Measurements from ENCODE around the gene ZNF726. TPM values are rescaled to one million over a fixed set of nuclear protein-coding genes. Genes with fewer than 3 reads are reported as not detected.

The ZNF726 gene
- polyA plus RNA-seq (2013, experiment 1 of 2) = 0.43 TPM
- 0.40 TPM for polyA plus RNA-seq (2013, experiment 2 of 2)

DNA sequence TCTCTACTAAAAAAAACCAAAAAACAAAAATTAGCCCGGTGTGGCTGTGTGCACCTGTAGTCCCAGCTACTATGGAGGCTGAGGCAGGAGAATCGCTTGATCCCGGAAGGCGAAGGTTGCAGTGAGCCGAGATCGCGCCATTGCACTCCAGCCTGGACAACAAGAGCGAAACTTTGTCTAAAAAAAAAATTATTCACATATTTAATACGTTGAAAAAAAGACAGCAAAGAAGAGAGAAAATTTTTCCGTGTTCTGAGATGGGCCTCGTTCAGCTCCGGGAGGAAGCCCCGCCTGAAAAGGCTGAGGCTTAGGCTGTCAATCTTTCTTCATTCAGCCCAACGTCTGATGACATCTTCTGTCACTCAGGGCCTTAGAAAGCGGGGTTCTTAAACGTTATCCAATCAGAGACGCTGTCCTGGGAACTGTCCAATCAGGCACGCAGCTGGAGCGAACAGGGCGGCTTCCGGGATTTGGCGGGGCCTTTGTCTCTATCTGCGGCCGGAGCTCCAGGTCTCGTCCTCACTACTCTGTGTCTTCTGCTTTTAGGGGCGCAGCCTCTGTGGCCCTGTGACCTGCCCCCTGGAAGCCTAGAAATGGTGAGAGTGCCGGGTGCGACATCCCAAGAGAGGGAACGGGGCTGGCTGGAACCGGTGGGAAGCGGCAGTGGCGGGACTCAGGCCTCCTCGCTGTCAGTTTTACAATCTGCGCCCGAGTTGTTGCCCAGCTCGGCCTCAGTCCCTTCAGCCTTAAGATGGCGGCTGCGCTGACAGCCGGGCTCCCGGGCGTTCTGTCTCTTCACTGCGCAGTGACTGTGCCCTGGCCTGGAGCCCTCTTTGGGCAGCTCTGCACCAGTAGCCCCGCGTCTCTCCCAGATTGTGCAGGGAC lies at the start of gene ZNF726:
Gene ZNF726 (plus strand): TSS at position 485 of the 885 bp plus-strand sequence. CDS start 109 bp downstream, at position 594.
- Histone ChIP-seq H2AFZ (ENCODE audit: low read depth, low read length) (peak within 1 kb of the TSS; percentile 98), H2BK12ac (ENCODE audit: low read length in 2 of 2) (no peak within 1 kb of the TSS), H3K27ac (ENCODE audit: low read length, poor library complexity, severe bottlenecking) (no peak within 1 kb of the TSS), H2BK120ac (ENCODE audit: low read depth, low read length) (no peak within 1 kb of the TSS), H2BK5ac (ENCODE audit: low read depth, low read length, poor library complexity, severe bottlenecking) (no peak within 1 kb of the TSS), H3K27me3 (ENCODE audit: control insufficient read depth in 1 of 2, insufficient read depth in 1 of 2, low read length in 2 of 2) (no peaks in the 10 kb centered on the region), H3K9me3 (ENCODE audit: control insufficient read depth, low read length) (peaks cover 10% of the 10 kb centered on the region), H3K23ac (ENCODE audit: low read length in 2 of 2) (no peak within 1 kb of the TSS), H4K91ac (ENCODE audit: low read length) (no peak within 1 kb of the TSS), H3K9ac (ENCODE audit: low read length) (peak within 1 kb of the TSS; percentile 94), H3K14ac (ENCODE audit: low read length in 2 of 2) (no peak within 1 kb of the TSS), H3K4ac (ENCODE audit: low read depth in 1 of 2, low read length in 2 of 2) (no peak within 1 kb of the TSS), H4K8ac (ENCODE audit: low read length) (no peak within 1 kb of the TSS), H3K36me3 (ENCODE audit: control insufficient read depth in 1 of 2, insufficient read depth in 2 of 2, low read depth in 1 of 2, low read length in 2 of 2) (peaks cover 0 to 1% of the 10 kb centered on the region in 2 experiments), H2AK5ac (ENCODE audit: low read length, severe bottlenecking) (no peak within 1 kb of the TSS), H3K79me1 (replicated peaks; ENCODE audit: low read length, poor library complexity, severe bottlenecking) (no peaks in the 10 kb centered on the region), H3K4me2 (ENCODE audit: low read length, poor library complexity, severe bottlenecking) (no peak within 1 kb of the TSS), H3K18ac (ENCODE audit: low read depth in 1 of 2, low read length in 2 of 2) (no peak within 1 kb of the TSS), H3K4me3 (ENCODE audit: insufficient read depth in 1 of 2, low read depth in 1 of 2, low read length in 2 of 2) (peak within 1 kb of the TSS; percentile 37 to 93), H3K4me1 (ENCODE audit: control insufficient read depth, insufficient read depth, low read depth, low read length) (no peaks in the 10 kb centered on the region), H2BK15ac (ENCODE audit: low read depth, poor library complexity, severe bottlenecking) (no peak within 1 kb of the TSS)
- WGBS = 54% methylated on average over 40 of the region's 44 CpGs
- peak; percentile 85 for DNase-seq

DNA sequence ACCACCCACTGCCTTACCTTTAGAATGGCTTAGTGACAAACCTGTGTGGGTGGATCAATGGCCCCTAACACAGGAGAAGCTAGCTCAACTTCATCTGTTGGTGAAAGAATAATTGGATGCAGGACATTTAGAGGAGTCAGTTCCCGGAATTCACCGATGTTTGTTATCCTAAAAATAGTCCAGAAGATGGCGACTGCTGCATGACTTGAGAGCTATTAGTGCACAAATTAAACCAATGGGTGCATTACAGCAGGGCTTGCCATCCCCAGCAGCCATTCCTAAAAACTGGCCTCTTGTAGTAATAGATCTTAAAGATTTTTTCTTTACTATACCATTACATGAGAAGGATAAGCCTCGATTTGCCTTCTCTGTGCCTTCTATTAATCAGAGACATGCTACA lies 46.8 kb upstream of the ZNF726 start:
- Histone ChIP-seq H4K8ac (ENCODE audit: low read length) (no peak overlapping the region), H3K27me3 (ENCODE audit: control insufficient read depth in 1 of 2, insufficient read depth in 1 of 2, low read length in 2 of 2) (no peaks in the 10 kb centered on the region)
- no peak for DNase-seq

DNA sequence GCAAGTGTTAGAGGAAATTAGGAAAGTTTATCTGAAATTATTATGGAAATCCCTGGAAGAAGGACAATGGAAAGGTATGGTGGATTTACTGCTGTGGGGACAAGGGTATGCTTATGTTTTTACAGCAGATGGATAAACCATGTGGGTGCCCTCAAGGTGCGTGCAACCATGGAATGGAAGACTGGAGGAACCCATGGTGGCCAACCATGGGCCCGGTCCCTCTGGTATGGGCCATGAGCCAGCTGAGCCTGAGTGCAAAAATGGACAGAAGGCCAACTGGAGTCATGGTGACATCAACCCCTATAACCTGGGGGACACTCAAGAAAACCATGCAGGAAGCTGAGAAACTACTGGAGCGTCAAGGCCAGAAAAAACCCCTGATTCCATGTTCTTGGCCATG lies 46.1 kb upstream of the ZNF726 start:
- Histone ChIP-seq H3K4me2 (ENCODE audit: low read length, poor library complexity, severe bottlenecking) (no peak overlapping the region), H3K23ac (ENCODE audit: low read length in 2 of 2) (no peak overlapping the region), H3K27ac (ENCODE audit: low read length, poor library complexity, severe bottlenecking) (no peak overlapping the region), H2BK5ac (ENCODE audit: low read depth, low read length, poor library complexity, severe bottlenecking) (no peak overlapping the region), H3K79me1 (replicated peaks; ENCODE audit: low read length, poor library complexity, severe bottlenecking) (no peaks in the 10 kb centered on the region), H3K4me3 (ENCODE audit: insufficient read depth in 1 of 2, low read depth in 1 of 2, low read length in 2 of 2) (no peak overlapping the region), H2BK12ac (ENCODE audit: low read length in 2 of 2) (no peak overlapping the region), H3K14ac (ENCODE audit: low read length in 2 of 2) (no peak overlapping the region), H4K8ac (ENCODE audit: low read length) (no peak overlapping the region), H3K18ac (ENCODE audit: low read depth in 1 of 2, low read length in 2 of 2) (no peak overlapping the region), H3K9me3 (ENCODE audit: control insufficient read depth, low read length) (peaks cover 51% of the 10 kb centered on the region), H3K27me3 (ENCODE audit: control insufficient read depth in 1 of 2, insufficient read depth in 1 of 2, low read length in 2 of 2) (no peaks in the 10 kb centered on the region), H2AFZ (ENCODE audit: low read depth, low read length) (no peak overlapping the region), H2AK5ac (ENCODE audit: low read length, severe bottlenecking) (no peak overlapping the region), H2BK120ac (ENCODE audit: low read depth, low read length) (no peak overlapping the region), H3K4me1 (ENCODE audit: control insufficient read depth, insufficient read depth, low read depth, low read length) (no peaks in the 10 kb centered on the region), H3K4ac (ENCODE audit: low read depth in 1 of 2, low read length in 2 of 2) (no peak overlapping the region), H3K9ac (ENCODE audit: low read length) (no peak overlapping the region), H3K36me3 (ENCODE audit: control insufficient read depth in 1 of 2, insufficient read depth in 2 of 2, low read depth in 1 of 2, low read length in 2 of 2) (no peaks in the 10 kb centered on the region), H2BK15ac (ENCODE audit: low read depth, poor library complexity, severe bottlenecking) (no peak overlapping the region), H4K91ac (ENCODE audit: low read length) (no peak overlapping the region)
- DNase-seq = no peak
- WGBS = 89% methylated on average over 3 of the region's 3 CpGs

More for the DNA sequence above, 46.8 kb upstream of the ZNF726 start:
- Histone ChIP-seq H3K23ac (ENCODE audit: low read length in 2 of 2) (no peak overlapping the region), H3K4me3 (ENCODE audit: insufficient read depth in 1 of 2, low read depth in 1 of 2, low read length in 2 of 2) (no peak overlapping the region), H3K4ac (ENCODE audit: low read depth in 1 of 2, low read length in 2 of 2) (no peak overlapping the region), H3K4me1 (ENCODE audit: control insufficient read depth, insufficient read depth, low read depth, low read length) (no peaks in the 10 kb centered on the region), H2BK12ac (ENCODE audit: low read length in 2 of 2) (no peak overlapping the region), H3K9ac (ENCODE audit: low read length) (no peak overlapping the region), H2AK5ac (ENCODE audit: low read length, severe bottlenecking) (no peak overlapping the region), H4K91ac (ENCODE audit: low read length) (no peak overlapping the region), H3K4me2 (ENCODE audit: low read length, poor library complexity, severe bottlenecking) (no peak overlapping the region), H3K27ac (ENCODE audit: low read length, poor library complexity, severe bottlenecking) (no peak overlapping the region), H2BK120ac (ENCODE audit: low read depth, low read length) (no peak overlapping the region), H3K14ac (ENCODE audit: low read length in 2 of 2) (no peak overlapping the region), H2BK5ac (ENCODE audit: low read depth, low read length, poor library complexity, severe bottlenecking) (no peak overlapping the region), H2BK15ac (ENCODE audit: low read depth, poor library complexity, severe bottlenecking) (no peak overlapping the region), H3K9me3 (ENCODE audit: control insufficient read depth, low read length) (peaks cover 57% of the 10 kb centered on the region), H3K36me3 (ENCODE audit: control insufficient read depth in 1 of 2, insufficient read depth in 2 of 2, low read depth in 1 of 2, low read length in 2 of 2) (no peaks in the 10 kb centered on the region), H3K79me1 (replicated peaks; ENCODE audit: low read length, poor library complexity, severe bottlenecking) (no peaks in the 10 kb centered on the region), H3K18ac (ENCODE audit: low read depth in 1 of 2, low read length in 2 of 2) (no peak overlapping the region), H2AFZ (ENCODE audit: low read depth, low read length) (no peak overlapping the region)
- WGBS = 90% methylated on average over 4 of the region's 4 CpGs

DNA sequence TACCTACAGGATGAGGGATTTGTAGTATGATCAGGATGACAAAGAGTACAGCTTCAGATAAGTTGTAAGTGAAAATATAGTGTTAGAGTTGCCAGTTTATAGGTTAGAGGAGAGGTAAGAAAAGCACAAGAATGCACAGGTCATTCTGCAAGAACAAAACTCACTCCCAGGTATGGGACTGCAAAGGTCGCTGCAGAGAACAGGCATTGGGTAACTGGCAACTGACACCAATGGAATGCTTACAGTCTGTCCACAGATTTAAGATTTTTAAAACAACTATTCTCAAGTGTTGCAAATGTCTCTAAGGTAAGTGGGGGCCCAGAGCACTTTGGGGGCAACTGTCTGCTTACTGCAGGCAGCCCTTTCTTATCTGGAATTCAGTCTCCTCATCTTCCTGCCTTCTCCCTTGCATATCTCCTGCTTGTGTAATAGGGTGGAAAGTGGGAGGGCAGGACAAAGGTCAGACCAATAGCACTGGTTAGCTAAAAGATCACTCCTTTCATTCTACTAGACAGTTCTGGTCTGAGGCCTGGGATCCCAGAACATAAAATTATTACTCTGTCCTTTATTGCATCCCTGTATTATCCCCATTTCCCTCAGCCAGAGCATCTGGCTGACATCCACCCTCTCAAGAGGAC lies 42.3 kb upstream of the ZNF726 start:
- no peak for DNase-seq
- Histone ChIP-seq H3K4me2 (ENCODE audit: low read length, poor library complexity, severe bottlenecking) (no peak overlapping the region), H2BK12ac (ENCODE audit: low read length in 2 of 2) (no peak overlapping the region), H3K4me1 (ENCODE audit: control insufficient read depth, insufficient read depth, low read depth, low read length) (no peaks in the 10 kb centered on the region), H3K4ac (ENCODE audit: low read depth in 1 of 2, low read length in 2 of 2) (no peak overlapping the region), H4K8ac (ENCODE audit: low read length) (no peak overlapping the region), H4K91ac (ENCODE audit: low read length) (no peak overlapping the region), H2AK5ac (ENCODE audit: low read length, severe bottlenecking) (no peak overlapping the region), H3K14ac (ENCODE audit: low read length in 2 of 2) (no peak overlapping the region), H3K23ac (ENCODE audit: low read length in 2 of 2) (no peak overlapping the region), H3K36me3 (ENCODE audit: control insufficient read depth in 1 of 2, insufficient read depth in 2 of 2, low read depth in 1 of 2, low read length in 2 of 2) (no peaks in the 10 kb centered on the region), H3K27ac (ENCODE audit: low read length, poor library complexity, severe bottlenecking) (no peak overlapping the region), H2BK120ac (ENCODE audit: low read depth, low read length) (no peak overlapping the region), H3K4me3 (ENCODE audit: insufficient read depth in 1 of 2, low read depth in 1 of 2, low read length in 2 of 2) (no peak overlapping the region), H3K9ac (ENCODE audit: low read length) (no peak overlapping the region), H3K27me3 (ENCODE audit: control insufficient read depth in 1 of 2, insufficient read depth in 1 of 2, low read length in 2 of 2) (no peaks in the 10 kb centered on the region), H3K9me3 (ENCODE audit: control insufficient read depth, low read length) (peaks cover 43% of the 10 kb centered on the region), H3K79me1 (replicated peaks; ENCODE audit: low read length, poor library complexity, severe bottlenecking) (no peaks in the 10 kb centered on the region), H2AFZ (ENCODE audit: low read depth, low read length) (no peak overlapping the region), H2BK15ac (ENCODE audit: low read depth, poor library complexity, severe bottlenecking) (no peak overlapping the region), H3K18ac (ENCODE audit: low read depth in 1 of 2, low read length in 2 of 2) (no peak overlapping the region), H2BK5ac (ENCODE audit: low read depth, low read length, poor library complexity, severe bottlenecking) (no peak overlapping the region)
- 25% methylated on average over 1 of the region's 1 CpG for WGBS

All from mesenchymal stem cell (in vitro differentiated cells and primary cell).